HG02870 (cell line): ENCODE results near the gene RGS7.
"Not testable (repeated sequence)": the region's sequence is repeated elsewhere in the genome, so short reads cannot be mapped to it uniquely, and the experiment has no call there.

Source experiments
- ATAC-seq: cut with Tn5 transposase; IDR thresholded peaks from one replicate; pipeline ENCODE4 v1.9.1; 2021; ENCODE audit warnings: mild to moderate bottlenecking, moderate library complexity; ENCODE audit not compliant: unreplicated experiment

The RGS7 gene

DNA sequence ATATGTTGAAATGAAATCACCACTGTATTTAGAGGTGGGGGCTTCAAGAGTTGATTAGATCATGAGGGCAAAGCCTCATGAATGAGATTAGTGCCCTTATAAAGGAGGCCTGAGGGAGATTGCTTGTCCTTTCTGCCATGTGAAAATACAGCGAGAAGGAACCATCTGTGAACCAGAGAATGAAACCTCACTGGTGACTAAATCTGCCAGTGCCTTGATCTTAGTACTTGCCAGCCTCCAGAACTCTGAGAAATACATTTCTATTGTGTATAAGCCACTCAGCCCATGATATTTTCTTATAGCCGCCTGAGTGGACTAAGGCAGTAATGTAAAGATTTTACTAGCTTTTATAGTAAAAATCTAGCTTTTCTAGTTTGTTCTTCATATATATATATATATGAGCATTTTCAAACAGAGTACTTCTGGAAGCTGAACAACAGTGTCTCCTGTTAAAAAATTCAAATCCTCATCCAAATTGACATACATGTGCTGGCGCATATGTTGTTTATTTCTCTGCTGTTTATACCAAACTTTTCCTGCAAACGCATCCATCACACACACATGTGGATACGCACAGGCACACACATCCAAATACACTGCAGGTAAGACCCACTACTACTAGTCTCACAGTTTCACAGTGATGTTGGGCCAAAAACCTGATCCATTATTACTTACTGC lies 213.1 kb downstream of the RGS7 start:
- no peak for ATAC-seq

DNA sequence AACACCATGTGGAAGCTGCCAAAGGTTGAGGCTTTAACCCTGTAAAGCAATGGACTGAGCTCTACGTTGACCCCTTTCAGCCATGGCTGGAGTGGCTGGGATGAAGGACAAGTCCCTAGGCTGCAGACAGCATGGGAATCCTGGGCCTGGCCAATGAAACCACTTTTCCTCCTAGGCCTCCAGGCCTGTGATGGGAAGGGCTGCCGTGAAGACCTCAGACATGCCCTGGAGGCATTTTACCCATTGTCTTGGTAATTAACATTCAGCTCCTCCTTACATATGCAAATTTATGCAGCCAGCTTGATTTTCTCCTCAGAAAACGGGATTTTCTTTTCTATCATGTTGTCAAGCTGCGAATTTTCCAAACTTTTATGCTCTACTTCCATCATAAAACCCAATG lies 214.5 kb downstream of the RGS7 start:
- ATAC-seq = no peak

DNA sequence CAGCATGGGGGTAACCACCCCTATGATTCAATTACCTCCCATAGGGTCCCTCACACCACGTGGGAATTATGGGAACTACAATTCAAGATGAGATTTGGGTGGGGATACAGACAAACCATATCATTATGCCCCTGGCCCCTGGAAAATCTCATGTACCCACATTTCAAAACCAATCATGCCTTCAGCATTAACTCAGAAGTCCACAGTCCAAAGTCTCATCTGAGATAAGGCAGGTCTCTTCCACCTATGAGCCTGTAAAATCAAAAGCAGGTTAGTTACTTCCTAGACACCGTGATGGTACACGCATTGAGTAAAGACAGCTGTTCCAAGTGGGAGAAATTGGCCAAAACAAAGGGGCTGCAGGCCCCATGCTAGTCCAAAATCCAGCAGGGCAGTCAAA lies 215.4 kb downstream of the RGS7 start:
- not testable (repeated sequence) for ATAC-seq

DNA sequence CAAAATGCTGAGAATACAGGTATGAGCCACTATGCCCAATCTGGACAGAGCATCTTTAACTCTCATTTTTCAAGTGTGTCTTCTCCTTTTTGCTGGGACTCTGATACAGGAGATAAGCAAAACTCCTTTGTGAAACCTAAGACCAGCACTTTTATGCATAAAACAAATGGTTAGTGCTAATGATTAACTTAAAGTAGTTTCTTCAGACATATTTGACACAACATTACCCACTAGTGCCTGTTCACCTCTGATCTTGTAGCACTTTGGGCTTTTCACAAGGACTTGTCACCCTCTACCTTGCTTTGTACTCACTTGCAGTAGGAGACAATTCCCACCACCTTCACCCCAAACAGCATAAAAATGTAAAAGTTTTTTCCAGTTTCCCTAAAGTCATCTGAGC lies 216.3 kb downstream of the RGS7 start:
- no peak for ATAC-seq

DNA sequence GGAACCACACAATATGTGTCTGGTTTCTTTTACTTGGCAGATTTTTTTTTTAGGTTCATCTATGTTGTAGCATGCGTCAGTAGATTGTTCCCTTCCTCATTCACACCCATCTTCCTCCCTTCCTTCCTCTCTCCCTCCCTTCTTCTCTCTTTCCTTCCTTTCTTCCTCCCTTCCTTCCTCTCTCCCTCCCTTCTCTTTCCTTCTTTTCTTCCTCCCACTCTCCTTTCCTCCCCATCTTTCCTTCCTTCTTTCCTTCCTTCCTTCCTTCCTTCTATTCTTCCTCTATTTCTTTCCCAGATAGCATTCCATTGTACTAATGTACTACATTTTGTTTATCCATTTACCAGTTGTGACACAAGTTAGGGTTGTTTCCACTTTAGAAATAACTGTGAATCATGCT lies 218.0 kb downstream of the RGS7 start:
- no peak for ATAC-seq

DNA sequence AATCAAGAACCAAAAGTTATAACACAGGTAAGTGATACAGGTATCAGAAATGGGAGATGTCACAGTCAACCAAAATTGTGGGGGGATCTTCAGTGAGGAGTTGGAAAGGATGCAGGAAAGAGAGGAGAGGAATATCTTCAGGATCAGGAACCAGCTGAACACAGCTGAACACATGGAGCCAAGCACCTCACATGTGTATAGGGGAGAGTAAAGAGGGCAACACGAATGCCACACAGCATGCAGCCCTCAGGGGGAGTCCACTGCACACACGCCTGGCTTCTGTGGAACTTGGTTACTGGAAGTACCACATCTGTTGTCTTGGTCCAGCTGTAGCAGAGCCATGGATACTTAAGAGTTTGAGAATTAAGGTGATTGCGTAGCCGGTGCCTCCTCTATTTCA lies 218.8 kb downstream of the RGS7 start:
- ATAC-seq = no peak

DNA sequence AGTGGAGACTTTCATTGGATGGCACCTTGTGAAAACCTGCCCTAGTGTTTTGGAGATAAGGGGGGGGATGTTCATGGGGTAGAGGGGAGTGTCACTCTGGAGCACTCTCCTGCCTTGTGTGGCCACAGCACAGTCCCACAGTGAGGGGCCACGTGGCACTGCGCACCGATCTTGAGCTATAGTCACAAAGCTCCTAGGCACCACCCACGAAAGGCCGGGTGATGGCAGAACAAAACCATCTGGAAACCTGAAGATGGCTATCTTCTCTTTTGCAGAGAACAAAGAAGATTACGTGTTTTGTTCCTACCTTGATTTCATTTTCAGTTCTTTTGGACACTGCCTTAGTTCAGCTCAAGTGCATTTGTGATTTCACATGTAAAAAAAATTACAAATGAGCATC lies 220.6 kb downstream of the RGS7 start:
- no peak for ATAC-seq

DNA sequence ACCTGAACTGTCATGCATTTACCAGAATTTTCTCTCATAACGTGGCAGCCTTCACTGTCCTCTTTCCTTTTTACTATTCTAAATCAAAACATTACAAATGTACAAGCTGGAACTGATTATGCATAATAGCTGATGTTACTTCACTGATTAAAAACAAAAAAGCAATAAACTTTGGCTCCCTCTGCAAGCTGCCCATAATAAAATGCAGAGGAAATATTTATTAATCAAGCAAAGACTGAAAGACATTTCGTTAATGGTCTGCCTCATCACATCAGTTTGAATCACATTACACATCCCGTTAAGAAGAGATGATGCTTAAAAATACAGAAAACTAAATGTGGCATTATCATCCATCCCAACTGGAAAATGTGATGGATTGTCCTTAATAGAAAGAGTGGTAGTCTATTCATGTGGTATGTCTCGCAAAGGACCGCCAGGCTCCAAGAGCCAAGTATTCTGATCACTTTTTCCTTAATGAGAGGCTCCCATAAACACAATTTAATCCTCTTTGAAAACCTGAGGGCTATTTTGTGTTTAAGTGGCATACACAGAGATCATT lies 225.3 kb downstream of the RGS7 start:
- no peak for ATAC-seq

DNA sequence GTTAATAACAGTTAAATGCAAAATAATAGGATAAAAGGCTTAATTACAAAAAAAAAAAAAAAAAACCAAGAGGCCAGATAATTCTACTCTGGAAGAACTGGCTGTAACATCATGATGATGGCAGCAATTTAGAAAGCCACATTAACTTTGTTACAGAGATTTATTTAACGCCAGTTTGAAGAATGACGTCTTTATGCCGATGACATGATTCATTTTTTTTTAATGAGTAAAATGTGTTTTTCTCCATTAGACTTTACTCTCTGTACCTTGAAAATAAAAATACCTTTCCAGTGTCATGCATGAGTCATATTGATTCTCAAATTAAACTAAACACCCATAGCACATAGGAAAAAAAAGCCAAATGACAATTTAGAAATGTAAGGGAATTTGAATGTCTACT lies 226.1 kb downstream of the RGS7 start:
- ATAC-seq = no peak

DNA sequence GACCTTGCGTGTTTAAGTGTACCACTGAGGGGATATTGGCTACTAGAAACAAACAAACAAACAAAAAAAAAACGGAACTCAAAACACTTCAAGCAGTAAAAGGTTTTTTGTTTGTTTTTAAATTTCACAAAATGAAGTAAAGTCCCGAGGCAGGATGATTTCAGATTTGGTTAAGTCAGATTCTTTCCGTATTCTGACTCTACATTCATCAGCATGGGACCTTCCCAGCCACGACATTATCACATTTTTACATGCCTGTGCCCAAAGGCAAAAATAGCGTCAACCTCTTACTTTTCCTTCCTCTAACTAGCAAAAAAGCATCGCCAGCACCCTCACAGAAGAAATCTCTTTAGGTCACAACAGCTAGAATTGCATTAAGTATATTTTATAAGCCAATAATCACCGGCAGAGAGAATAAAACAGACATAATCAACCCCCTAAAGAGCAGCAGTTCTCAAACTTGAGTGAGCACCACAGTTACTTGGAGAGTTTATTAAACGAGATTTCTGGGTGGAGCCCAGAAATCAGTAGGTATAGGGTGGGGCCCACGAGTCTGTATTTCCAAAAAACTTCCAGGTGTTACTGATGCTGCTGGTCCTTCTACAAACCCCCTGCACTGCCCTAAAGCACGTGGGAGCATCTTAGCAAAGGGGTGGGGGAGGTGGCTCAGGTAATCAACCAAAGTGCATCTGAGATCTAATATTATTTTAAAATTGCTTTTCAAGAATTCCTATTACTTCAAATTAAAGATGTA lies 227.6 kb downstream of the RGS7 start:
- no peak for ATAC-seq

DNA sequence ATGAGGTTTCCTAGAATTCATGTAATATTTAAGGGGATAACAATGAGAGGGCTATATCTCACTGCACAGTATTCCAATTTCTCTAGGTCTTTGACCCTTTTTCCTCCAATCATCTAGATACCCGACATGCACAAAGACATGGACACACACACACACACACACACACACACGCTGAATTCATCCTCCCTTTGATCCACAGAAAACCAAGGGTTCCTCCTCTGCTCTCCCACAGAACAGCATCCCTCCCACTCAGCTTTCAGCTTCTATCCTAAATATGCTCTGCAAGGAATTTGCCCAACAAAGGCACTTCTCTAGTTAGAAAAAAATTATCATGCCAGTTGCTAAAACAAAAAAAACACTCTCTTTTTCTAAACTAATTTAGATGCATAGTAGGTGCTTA lies 231.7 kb downstream of the RGS7 start:
- no peak for ATAC-seq

DNA sequence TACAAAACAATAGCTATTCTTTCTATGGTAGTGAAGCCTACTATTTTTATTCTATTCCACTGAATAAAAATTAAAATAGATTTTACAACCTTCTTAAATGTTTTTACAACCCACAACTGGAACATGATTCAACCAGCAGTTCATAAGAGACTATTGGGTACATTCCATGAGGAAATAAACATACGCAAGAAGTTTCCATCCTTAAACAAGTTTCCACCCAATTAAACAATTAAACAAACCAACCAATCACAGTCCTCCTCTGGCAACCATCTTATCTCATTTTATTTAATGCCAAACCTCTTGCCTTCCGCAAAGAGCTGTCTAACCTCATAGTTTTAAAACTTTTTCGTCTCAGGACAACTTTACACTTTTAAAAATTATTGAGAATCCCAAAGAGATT lies 239.0 kb downstream of the RGS7 start:
- ATAC-seq = no peak

DNA sequence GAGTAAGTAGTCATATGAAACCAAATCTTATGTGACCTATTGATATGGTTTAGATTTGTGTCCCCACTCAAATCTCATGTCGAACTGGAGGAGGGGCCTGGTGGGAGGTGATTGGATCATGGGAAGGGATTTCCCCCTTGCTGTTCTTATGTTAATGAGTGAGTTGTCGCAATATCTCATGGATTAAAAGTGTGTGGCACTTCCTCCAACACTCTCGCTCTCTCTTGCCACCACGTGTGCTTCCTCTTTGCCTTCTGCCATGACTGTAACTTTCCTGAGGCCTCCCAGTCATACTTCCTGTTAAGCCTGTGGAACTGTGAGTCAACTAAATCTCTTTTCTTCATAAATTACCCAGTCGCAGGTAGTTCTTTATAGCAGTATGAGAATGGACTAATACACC lies 241.2 kb downstream of the RGS7 start:
- no peak for ATAC-seq

DNA sequence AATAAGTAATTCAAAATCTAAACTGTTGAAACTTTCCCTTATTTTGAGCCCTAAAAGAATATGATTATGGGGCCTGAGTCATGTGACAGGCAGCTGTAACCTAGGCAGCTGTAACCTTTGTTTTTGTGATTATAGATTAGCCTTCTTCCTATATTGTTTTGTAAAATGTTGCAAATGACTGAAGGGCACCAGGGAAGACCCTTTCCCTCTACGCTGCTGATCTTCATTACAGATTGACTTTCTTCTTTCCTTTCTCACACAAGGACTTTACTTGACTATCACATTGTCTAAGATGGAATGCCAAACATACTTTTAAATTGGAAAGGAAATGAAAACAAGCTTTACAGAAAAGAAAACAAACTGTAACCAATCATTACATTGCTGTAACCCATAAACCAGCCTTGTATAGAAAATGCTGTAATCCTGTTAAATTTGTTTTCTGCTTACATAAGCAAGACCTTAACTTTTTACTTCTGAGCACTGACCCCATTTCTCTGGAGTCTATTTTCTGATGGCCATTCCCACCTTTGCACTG lies 242.2 kb downstream of the RGS7 start:
- ATAC-seq = no peak

DNA sequence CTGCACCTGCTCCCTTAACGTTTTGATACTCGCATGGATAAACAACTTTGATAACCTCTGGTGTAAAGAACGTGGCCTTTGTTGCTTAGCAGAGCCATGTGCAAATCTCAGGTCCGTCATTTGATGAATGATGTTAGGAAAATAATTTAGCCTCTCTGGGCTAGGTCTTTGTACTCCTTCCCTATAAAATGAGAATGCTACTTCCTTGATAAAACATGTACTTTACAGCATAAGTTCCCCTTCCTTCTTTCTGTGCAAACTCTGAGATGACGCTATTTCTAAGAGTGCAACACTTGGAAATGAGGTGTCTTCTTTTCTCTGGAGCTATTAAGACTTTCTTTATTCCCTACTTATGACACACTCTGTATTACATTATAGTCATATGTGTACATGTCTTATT lies 243.4 kb downstream of the RGS7 start:
- no peak for ATAC-seq

DNA sequence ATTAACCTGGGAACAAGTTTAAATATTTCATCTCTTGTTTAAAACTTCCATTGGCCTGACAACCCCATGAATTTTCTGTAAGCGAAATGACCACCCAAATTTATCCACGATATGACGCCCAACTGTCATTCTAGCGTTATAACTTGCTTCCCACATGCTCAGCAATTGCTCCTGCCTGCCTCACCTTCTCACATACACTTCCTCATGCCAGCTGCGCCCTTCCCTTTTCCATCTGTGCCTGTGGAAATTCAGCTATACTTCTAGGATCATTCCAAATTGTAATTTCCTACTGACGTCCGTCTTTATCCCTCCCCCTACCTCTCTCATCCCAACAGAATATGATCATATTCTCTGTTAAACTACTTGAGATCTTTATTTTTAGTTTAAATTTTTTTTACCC lies 248.0 kb downstream of the RGS7 start:
- ATAC-seq = no peak

DNA sequence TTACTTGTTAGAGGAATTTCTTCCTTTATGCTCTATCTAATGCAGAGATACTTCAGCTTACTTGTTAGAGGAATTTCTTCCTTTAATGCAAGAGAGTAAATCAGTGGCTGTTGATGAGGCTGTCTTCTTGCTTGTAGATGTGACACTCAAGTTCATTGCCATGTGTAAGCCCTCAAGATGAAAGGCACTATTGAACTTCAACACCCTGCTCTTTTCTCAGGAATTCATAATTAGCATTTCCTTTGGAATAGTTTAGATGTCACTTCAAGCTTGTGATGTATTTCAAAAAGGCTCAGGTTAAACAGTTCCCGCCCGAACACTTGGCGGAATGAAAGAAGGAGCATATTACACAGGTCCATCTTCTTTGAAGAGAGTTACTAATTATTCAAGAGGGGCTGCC lies 251.9 kb downstream of the RGS7 start:
- ATAC-seq = no peak

DNA sequence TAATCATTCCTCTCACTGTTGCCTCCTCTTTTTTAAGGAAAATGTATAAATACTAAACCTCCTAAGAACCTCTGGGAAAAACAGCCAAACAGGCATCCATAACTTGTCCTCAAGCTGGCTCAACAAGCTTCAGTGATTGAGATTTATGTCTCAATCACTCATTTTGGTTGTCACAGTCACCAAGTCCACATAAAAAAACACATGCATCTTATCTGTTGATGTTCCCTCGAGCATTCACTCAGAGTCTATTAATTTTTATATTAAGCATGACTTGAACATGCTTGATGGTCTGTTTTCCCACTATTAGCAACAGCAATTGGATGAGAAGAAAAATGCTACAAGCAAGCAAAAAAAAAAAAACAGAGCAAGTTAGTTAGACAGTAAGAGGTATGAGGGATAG lies 254.3 kb downstream of the RGS7 start:
- no peak for ATAC-seq

DNA sequence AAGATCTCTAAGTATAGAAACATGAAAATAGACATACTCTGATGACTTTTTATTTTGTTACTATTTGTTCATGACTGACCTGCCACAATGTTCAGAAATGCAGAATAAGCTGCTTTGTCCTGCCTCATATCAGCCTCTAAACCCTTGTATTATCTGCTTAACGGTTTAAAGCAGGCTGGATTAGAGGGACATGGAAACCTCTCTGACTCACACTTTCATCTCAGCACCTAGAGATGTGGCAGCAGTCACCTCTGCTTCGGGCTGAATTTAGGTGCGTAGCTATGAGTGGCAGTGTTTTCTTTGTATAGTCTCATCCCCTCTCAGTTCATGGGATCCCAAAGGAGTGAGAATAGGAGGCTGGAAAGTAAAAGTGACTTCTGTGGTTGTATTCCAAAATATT lies 255.4 kb downstream of the RGS7 start:
- ATAC-seq = no peak

DNA sequence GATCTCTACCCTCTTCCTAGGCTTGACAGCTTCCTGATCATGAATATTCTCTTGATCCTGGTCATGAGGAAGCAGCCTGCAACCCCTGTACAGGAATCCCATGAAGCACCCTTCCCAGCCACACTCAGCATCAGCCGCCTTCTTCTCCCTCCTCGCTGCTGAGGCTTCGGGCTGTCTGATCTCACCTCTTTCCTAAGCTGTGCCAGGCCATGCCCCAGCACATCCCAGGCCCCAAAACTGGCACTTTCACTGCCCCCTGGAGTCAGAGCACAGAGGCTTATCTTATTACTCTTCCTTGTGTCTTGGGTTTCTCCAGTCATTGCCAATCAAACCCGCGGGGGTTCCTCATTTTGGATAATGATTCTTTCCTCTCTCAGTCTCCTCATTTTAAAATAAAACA lies 259.5 kb downstream of the RGS7 start:
- ATAC-seq = no peak

DNA sequence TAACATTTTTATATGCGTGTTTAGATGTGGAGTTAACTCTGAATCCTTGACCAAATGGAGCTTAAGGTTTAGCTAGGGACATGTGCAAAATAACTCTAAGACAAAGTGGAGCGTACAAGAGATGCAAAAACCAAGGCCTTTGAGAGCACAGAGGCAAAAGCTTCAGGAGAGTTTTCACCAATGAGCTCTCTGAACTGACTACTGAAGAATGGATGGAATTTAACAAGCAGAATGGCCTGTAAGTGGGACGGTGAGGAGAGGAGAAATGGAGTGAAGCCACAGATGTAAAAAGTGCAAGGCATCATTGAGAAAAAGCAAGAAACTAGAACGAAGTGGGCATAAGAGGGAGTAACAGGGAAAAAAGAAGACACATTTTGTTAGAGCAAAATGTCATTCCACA lies 260.0 kb downstream of the RGS7 start:
- no peak for ATAC-seq

DNA sequence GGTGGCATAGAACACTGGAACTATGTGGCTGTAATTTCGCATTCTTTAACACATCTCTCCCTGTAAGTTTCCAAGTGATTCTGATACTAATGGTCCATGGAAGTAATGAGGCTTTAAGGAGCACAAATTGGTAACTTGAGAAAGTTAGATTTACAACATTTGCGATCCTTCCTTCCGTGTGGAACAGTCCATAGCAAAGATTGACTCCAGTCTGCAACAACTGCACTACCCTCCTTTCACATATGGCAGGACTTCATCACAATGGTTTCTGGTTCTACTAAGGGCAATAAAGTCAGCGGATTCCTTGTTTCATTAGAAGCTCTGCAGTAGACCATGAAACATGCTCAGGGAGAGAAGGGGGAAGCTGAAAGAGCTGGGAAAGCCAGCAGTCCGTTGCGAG lies 261.2 kb downstream of the RGS7 start:
- ATAC-seq = no peak
